Activated CD4-positive, alpha-beta T cell treated with anti-CD3 and anti-CD28 coated beads for 36 hours (primary cell): ENCODE measurements around the gene ASB13. TPM values are rescaled to one million over a fixed set of nuclear protein-coding genes. Genes with fewer than 3 reads are reported as not detected.

Source experiments
- ATAC-seq: fragments of 200-7000 bp; cut with Tn5 transposase; one replicate; pipeline ENCODE4 v1.10.0; 2021; ENCODE audit warnings: mild to moderate bottlenecking, moderate library complexity
- CTCF ChIA-PET: fragments of 350-600 bp; sonication (Branson Sonifier 250); formaldehyde crosslinking; loops from one replicate; lab custom pipeline; 2021; ENCODE audit warnings: antibody characterized with exemption; lab: Charles Lee
- POLR2A ChIA-PET: fragments of 350-600 bp; sonication (Branson Sonifier 250); formaldehyde crosslinking; loops from one replicate; lab custom pipeline; 2021; ENCODE audit warnings: antibody characterized with exemption, inconsistent platforms; lab: Charles Lee
- DNase-seq: peaks from one replicate; pipeline ENCODE4 v3.0.0-alpha.2; 2020
- H3K27ac Mint-ChIP-seq: one replicate; pipeline ENCODE4 v1.8.0; 2021; ENCODE audit warnings: mixed read lengths
- H3K27me3 Mint-ChIP-seq: one replicate; pipeline ENCODE4 v1.8.0; 2021; ENCODE audit warnings: mixed read lengths
- H3K36me3 Mint-ChIP-seq: one replicate; pipeline ENCODE4 v1.8.0; 2021; ENCODE audit warnings: low read depth, mixed read lengths
- H3K4me1 Mint-ChIP-seq: one replicate; pipeline ENCODE4 v1.8.0; 2021; ENCODE audit warnings: mixed read lengths
- H3K4me3 Mint-ChIP-seq: one replicate; pipeline ENCODE4 v1.8.0; 2021; ENCODE audit warnings: mild to moderate bottlenecking, moderate library complexity, mixed read lengths
- H3K9me3 Mint-ChIP-seq: one replicate; pipeline ENCODE4 v1.8.0; 2021; ENCODE audit warnings: low read depth, mixed read lengths
- intact Hi-C, 2 experiments: fragments of 100-400 bp; cut with DNase I in 1 of 2; cut with micrococcal nuclease in 1 of 2; formaldehyde crosslinking; loops; one replicate each; pipeline versions ENCODE4 v1.14.2 to v1.15.1; 2022 to 2024; cut with DNase I, micrococcal nuclease
- total RNA-seq, 2 experiments: library from RNA; stranded (reverse); gene quantifications; one replicate each; pipeline ENCODE4 v1.2.3, GENCODE V29; 2021

The ASB13 gene
- total RNA-seq, 2 experiments from 2014 or later = 6.4 to 9.8 TPM

DNA sequence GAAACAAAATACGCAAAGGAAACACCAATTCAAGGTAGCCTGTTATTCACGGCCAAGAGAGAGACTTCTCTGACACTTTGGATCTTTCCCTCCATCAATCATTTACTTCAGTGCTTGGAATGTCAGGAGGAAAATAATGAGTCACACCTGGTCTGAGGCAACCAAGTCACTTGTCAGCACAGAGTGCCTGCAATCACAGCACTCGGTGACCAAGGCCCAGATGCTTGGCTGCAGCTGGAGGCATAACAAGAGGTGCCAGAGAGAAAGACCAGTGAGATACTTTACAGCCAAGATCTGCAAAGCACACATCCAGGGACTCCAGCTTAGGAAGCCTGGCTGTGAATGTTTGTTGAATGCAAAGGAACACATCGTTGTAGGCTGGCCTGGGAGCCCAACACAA lies 33.9 kb downstream of the ASB13 start:
- ATAC-seq (no peak), DNase-seq (no peak)
- Mint-ChIP-seq H3K27me3 (peaks cover 6% of the 10 kb centered on the region), H3K9me3 (no peaks in the 10 kb centered on the region), H3K4me3 (no peak overlapping the region), H3K36me3 (no peaks in the 10 kb centered on the region), H3K27ac (no peak overlapping the region), H3K4me1 (peaks cover 22% of the 10 kb centered on the region)
- POLR2A ChIA-PET = no interaction called here
- intact Hi-C loops = loop anchor here in 1 of 2 experiments (5.0 kb wide), 1 partner anchor 120 kb away; no protein-coding TSS in a partner anchor
- CTCF ChIA-PET = interaction anchor here (0.7 to 4.0 kb wide), 3 partner anchors 10 to 326 kb away, joined by 3 to 18 read pairs (median 13); no protein-coding TSS in a partner anchor

DNA sequence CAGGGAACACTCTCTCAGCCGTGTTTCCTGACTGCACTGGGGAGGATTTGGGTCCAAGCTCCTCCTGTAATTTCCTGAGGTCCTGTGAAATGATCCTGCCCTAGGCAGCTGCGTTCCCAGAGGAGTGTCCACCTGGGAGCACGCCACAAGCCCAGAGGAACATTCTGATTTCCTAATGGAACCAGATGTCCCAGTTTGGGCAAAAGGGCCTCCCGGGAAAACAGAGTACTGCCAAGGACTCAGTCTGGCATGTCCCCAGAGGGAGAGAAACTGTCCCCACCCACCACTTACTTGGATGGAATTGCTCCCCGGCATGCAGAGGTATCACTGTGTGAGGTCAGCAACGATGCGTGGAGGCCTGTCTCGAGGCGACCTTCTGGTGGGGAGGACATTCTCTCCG lies 34.5 kb downstream of the ASB13 start:
- ATAC-seq (no peak), DNase-seq (no peak)
- intact Hi-C loops = loop anchor here (2.0 to 5.0 kb wide), 2 partner anchors 120 to 241 kb away; no protein-coding TSS in a partner anchor
- H3K4me1 Mint-ChIP-seq = peaks cover 22% of the 10 kb centered on the region
- ChIA-PET POLR2A (no interaction called here), CTCF (interaction anchor here (0.7 to 4.0 kb wide), 3 partner anchors 9 to 327 kb away, joined by 3 to 18 read pairs (median 13); no protein-coding TSS in a partner anchor)
- H3K27ac Mint-ChIP-seq = no peak overlapping the region
- peaks cover 6% of the 10 kb centered on the region for H3K27me3 Mint-ChIP-seq
- no peaks in the 10 kb centered on the region for H3K9me3 Mint-ChIP-seq
- no peak overlapping the region for H3K4me3 Mint-ChIP-seq
- H3K36me3 Mint-ChIP-seq = no peaks in the 10 kb centered on the region

DNA sequence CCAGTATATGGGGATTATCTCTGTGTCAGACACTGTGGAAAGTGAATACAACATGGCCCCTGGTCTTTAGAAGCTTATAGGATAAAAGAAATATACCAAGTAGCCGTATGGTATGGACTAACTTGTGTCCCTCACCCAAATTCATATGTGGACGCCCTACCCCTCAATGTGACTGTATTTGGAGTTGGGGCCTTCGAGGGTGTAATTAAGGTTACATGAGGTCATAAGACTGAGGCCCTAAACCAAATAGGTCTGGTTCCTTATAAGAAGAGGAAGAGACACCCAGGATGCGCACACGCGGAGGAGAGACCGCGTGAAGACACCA lies 36.3 kb downstream of the ASB13 start:
- POLR2A ChIA-PET = interaction anchor here (0.5 to 1.1 kb wide), 2 partner anchors 54 to 184 kb away, joined by 3 to 4 read pairs; partner anchors contain the start of gene TASOR2
- H3K9me3 Mint-ChIP-seq = no peaks in the 10 kb centered on the region
- no peak for DNase-seq
- CTCF ChIA-PET = interaction anchor here (0.5 to 4.0 kb wide), 30 partner anchors 9 to 831 kb away, joined by 3 to 18 read pairs (median 4); partner anchors contain the start of genes ANKRD16 and FBH1
- H3K27ac Mint-ChIP-seq = no peak overlapping the region
- peaks cover 22% of the 10 kb centered on the region for H3K4me1 Mint-ChIP-seq
- H3K36me3 Mint-ChIP-seq = no peaks in the 10 kb centered on the region
- intact Hi-C loops = loop anchor here (2.0 to 5.0 kb wide), 2 partner anchors 122 to 243 kb away; no protein-coding TSS in a partner anchor
- no peak overlapping the region for H3K4me3 Mint-ChIP-seq
- peaks cover 7% of the 10 kb centered on the region for H3K27me3 Mint-ChIP-seq
- no peak for ATAC-seq

DNA sequence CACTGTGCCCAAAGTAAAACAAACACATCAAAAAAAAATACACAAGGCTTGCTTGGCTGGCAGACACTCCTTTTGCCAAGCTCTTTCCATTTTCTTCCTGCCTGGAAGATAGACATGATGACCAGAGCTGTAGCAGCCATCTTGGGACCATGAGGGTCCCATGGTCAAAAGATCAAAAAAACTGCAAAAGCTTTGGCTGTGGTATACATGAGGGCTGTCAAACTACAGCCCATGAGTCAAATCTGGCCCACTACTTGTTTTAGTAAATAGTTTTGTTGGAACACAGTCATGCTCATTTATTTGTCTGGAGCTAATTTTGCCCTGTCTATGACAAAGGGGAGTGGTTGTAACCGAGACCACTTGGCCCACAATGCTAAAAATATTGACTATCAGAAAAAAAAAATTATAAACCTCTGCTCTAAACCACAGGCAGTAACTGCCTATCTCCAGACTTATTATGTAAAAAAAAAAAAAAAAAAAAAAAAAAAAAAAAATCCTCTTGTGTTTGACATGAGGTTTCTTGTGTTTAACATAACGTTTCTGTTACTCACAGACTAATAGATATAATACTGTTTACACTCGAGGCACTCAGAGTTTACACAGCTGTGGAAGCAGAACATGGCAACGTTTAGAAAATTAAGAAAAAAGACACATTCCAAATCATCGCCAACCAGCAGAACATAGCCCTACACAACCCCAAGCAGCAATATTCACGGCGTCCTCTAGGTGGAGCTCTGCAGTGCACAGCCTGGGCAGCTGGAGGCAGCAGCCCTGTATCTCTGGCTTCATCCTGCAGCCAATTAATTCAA lies 36.9 kb downstream of the ASB13 start:
- Mint-ChIP-seq H3K4me1 (peaks cover 22% of the 10 kb centered on the region), H3K27me3 (peaks cover 7% of the 10 kb centered on the region), H3K4me3 (peak overlapping the region; percentile 44), H3K36me3 (no peaks in the 10 kb centered on the region), H3K9me3 (no peaks in the 10 kb centered on the region), H3K27ac (peak overlapping the region; percentile 82)
- peak; percentile 74 for ATAC-seq
- ChIA-PET POLR2A (interaction anchor here (0.5 to 1.1 kb wide), 4 partner anchors 38 to 864 kb away, joined by 3 to 4 read pairs (median 3); partner anchors contain the start of gene TASOR2), CTCF (interaction anchor here (0.5 to 4.0 kb wide), 34 partner anchors 8 to 831 kb away, joined by 3 to 18 read pairs (median 4); partner anchors contain the start of genes ANKRD16 and FBH1)
- intact Hi-C loops = loop anchor here (1.0 to 10.0 kb wide), 10 partner anchors 55 to 812 kb away; partner anchors contain the start of genes ANKRD16 (in 1 of the 2), GDI2 (in 1 of the 2) and TASOR2 (in 1 of the 2)
- DNase-seq = peak; percentile 93

DNA sequence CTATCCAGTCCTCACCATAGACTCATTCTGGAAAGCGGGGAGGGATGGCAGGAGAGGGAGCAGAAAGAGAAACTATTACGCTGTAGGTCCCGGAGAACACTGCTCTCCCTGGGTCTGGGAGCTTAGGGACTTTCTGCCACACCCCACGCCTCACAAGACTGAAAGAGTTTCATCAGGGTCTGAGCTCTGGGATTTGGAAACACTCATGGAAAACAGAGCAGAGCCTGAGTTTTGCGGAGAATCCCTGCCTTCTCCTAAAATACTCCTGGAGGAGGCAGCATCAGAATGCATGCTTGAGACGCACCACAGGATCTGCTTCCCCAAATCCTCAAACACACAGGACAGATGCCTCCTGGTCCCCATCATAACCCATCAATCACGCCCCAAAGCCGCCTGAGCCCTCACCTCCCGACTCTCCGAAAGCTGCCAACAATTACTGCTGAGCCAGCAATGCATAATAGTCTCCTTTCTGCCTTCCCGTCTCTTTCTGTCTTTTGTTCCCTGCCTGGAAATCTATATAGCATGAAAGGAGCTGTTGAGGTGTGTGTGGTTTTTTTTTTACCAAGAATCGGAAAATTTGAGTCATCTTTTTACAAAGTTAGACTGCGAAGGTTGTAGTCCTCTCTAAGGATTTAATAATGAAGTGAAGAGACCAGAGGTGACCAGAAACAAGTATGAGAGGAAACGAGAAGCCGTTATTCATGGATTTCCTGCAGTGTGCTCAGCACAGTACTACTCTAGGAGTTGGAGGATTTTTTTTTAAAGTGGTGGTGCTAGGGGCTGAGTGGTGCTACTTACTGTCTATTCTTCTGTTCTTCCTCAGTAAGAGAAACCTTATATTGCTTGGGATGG lies 37.7 kb downstream of the ASB13 start:
- H3K4me1 Mint-ChIP-seq = peaks cover 22% of the 10 kb centered on the region
- H3K9me3 Mint-ChIP-seq = no peaks in the 10 kb centered on the region
- intact Hi-C loops = loop anchor here (1.0 to 10.0 kb wide), 8 partner anchors 56 to 811 kb away; partner anchors contain the start of genes ANKRD16 (in 1 of the 2), GDI2 (in 1 of the 2) and TASOR2 (in 1 of the 2)
- ChIA-PET POLR2A (interaction anchor here (0.5 to 0.6 kb wide), 2 partner anchors 39 to 865 kb away, joined by 3 read pairs; no protein-coding TSS in a partner anchor), CTCF (interaction anchor here (0.6 to 4.0 kb wide), 20 partner anchors 12 to 814 kb away, joined by 3 to 18 read pairs (median 4); partner anchors contain the start of genes ANKRD16 and FBH1)
- peak; percentile 56 for DNase-seq
- H3K27me3 Mint-ChIP-seq = peaks cover 7% of the 10 kb centered on the region
- peak overlapping the region; percentile 82 for H3K27ac Mint-ChIP-seq
- H3K4me3 Mint-ChIP-seq = peak overlapping the region; percentile 44
- peak; percentile 83 for ATAC-seq
- no peaks in the 10 kb centered on the region for H3K36me3 Mint-ChIP-seq

DNA sequence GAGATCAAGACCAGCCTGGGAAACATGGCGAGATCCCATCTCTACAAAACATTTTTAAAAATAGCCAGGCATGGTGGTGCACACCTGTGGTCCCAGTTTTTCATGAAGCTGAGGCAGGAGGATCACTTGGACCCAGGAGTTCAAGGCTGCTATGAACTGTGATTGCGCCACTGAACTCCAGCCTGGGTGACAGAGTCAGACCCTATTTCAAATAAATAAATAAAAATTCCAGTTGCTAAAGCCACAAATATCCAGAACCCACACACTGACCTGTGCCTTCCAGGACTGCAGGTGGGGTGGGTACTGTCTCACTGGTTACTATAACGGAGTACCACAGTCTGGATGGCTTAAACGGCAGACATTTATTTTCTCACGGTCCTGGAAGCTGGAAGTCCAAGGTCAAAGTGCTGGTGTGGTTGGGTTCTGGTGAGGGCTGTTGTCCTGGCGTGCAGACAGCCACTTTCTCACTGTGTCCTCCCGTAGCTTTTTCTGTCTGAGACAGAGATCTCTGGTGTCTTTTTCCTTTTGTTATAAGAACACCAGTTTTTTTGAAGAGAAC lies 38.8 kb downstream of the ASB13 start:
- POLR2A ChIA-PET = no interaction called here
- Mint-ChIP-seq H3K9me3 (no peaks in the 10 kb centered on the region), H3K27ac (no peak overlapping the region), H3K27me3 (peaks cover 7% of the 10 kb centered on the region), H3K4me3 (no peak overlapping the region), H3K36me3 (no peaks in the 10 kb centered on the region), H3K4me1 (peaks cover 22% of the 10 kb centered on the region)
- no peak for DNase-seq
- intact Hi-C loops = loop anchor here (2.0 to 10.0 kb wide), 6 partner anchors 63 to 810 kb away; partner anchors contain the start of genes ANKRD16 (in 1 of the 2) and GDI2 (in 1 of the 2)
- CTCF ChIA-PET = interaction anchor here (7.1 kb wide), 1 partner anchor 184 kb away, joined by 178 read pairs; no protein-coding TSS in a partner anchor
- no peak for ATAC-seq

DNA sequence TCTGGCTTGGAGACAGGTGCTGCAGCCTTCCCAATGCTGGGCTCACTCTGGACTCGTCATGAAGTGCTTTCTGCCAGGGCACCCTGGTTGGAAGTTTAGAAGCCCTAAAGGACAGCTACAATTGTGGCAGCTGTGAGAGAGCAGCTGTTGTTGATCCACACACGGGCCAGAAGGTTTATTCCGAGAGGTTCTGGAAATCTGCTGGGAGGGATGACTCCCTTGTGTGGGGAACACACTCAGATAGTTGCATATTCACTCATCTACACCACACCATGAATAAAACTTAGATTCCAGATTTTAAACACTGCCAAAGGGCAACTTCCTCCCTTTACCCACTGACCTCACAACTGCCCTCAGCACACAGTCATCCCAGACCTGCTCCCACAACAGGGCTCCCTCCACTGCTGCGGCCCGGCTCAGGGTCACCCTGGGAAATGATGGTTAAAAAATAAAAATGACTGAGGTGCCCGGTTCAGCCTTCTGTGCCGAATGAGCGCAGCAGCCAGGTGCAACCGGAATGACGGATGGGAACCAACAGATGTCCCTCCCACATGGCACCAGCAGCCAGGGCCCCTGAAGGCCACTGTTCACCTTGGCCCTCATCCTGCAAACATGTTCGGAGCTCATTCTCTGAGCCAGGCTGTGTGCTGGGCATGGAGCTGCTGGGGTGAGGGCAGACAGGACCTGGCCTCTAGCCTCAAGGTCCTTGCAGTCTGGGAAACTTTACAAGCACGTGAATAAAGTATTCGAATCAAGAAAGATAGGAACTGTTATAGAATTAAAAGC lies 40.2 kb downstream of the ASB13 start:
- DNase-seq (peak; percentile 24), ATAC-seq (peak; percentile 10)

DNA sequence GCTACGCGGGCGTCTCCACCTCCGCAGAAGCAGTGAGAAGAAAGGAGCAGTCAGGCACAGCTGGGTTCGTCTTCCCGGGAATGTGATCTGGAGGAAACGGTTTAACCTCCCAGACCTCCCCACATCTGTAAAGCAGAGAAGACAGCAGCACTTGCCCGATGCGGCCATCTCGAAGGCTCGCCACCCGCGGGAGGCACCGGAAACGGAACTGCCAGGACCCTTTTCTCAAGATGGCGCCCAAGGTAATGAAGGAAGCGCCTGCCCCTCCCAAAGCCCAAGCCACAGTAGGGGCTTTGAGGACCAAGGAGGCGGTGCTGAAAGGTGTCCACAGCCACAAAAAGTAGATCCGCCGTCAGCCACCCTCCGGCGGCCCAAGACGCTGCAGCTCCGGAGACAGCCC lies 41.7 kb downstream of the ASB13 start:
- ChIA-PET POLR2A (no interaction called here), CTCF (interaction anchor here (2.5 to 7.1 kb wide), 2 partner anchors 163 to 181 kb away, joined by 11 to 178 read pairs; no protein-coding TSS in a partner anchor)
- intact Hi-C loops = loop anchor here (5.0 to 10.0 kb wide), 5 partner anchors 72 to 807 kb away; partner anchors contain the start of gene ANKRD16 (in 1 of the 2)
- peaks cover 7% of the 10 kb centered on the region for H3K27me3 Mint-ChIP-seq
- ATAC-seq (no peak), DNase-seq (no peak)
- peaks cover 17% of the 10 kb centered on the region for H3K4me1 Mint-ChIP-seq
- no peaks in the 10 kb centered on the region for H3K36me3 Mint-ChIP-seq
- no peak overlapping the region for H3K4me3 Mint-ChIP-seq
- no peak overlapping the region for H3K27ac Mint-ChIP-seq
- no peaks in the 10 kb centered on the region for H3K9me3 Mint-ChIP-seq

More for the DNA sequence above, 40.2 kb downstream of the ASB13 start:
- Mint-ChIP-seq H3K4me1 (peaks cover 22% of the 10 kb centered on the region), H3K4me3 (no peak overlapping the region), H3K9me3 (no peaks in the 10 kb centered on the region), H3K27ac (no peak overlapping the region), H3K27me3 (peaks cover 7% of the 10 kb centered on the region), H3K36me3 (no peaks in the 10 kb centered on the region)
- intact Hi-C loops = loop anchor here (5.0 to 10.0 kb wide), 4 partner anchors 74 to 809 kb away; partner anchors contain the start of gene ANKRD16 (in 1 of the 2)
- ChIA-PET CTCF (interaction anchor here (1.1 to 7.1 kb wide), 2 partner anchors 183 to 811 kb away, joined by 4 to 178 read pairs; no protein-coding TSS in a partner anchor), POLR2A (no interaction called here)

DNA sequence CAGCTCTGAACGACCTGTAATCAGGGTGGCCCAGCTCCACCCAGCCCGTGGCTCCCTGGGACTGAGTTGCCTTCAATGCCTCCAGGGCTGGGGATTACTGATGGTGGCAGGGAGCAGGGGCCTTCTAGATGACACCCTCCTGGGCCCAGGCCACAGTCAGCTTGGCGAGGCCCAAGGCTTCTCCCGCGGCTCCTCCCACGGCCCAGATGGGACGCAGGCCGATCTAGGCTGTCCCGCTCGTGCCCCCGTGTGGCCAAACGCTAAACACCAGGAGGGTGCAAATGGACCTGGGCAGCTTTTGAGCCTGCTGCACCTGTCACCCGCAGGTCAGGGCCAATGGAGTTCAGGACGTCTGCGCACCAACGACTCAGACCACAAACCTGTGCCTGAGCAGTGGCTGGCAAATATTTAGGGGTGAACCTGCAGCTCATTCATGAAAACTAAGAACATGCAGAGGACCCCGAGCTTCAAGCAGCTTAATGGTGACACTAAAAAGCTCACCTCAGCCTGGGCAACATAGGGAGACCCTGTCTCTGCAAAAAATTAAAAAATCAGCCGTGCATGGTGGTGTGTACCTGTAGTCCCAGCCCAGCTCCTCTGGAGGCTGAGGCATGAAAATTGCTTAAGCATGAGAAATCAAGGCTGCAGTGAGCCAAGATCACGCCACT lies 43.2 kb downstream of the ASB13 start:
- CTCF ChIA-PET = interaction anchor here (0.5 to 7.1 kb wide), 49 partner anchors 9 to 1495 kb away, joined by 3 to 178 read pairs (median 4); no protein-coding TSS in a partner anchor
- DNase-seq (peak; percentile 93), ATAC-seq (peak; percentile 95)
- POLR2A ChIA-PET = interaction anchor here (0.7 to 1.0 kb wide), 2 partner anchors 160 to 176 kb away, joined by 3 read pairs; no protein-coding TSS in a partner anchor
- H3K27me3 Mint-ChIP-seq = peaks cover 4% of the 10 kb centered on the region
- intact Hi-C loops = loop anchor here (1.0 to 10.0 kb wide), 5 partner anchors 74 to 778 kb away; no protein-coding TSS in a partner anchor
- peaks cover 2% of the 10 kb centered on the region for H3K4me1 Mint-ChIP-seq
- no peak overlapping the region for H3K4me3 Mint-ChIP-seq
- H3K27ac Mint-ChIP-seq = no peak overlapping the region
- no peaks in the 10 kb centered on the region for H3K36me3 Mint-ChIP-seq
- no peaks in the 10 kb centered on the region for H3K9me3 Mint-ChIP-seq
